Naive thymus-derived CD8-positive, alpha-beta T cell (primary cell): Measurements from ENCODE around the gene FAM83G. TPM values are rescaled to one million over a fixed set of nuclear protein-coding genes. Genes with fewer than 3 reads are reported as not detected.
"Not testable (repeated sequence)": the region's sequence is repeated elsewhere in the genome, so short reads cannot be mapped to it uniquely, and the experiment has no call there.

ENCODE experiments used
- ATAC-seq, 2 donors: fragments of 150-1000 bp; cut with Tn5 transposase in 1 of 2; sonication (Bioruptor Pico), chemical (Tn5 transposase) in 1 of 2; 1 replicate in 1 of 2; 2 replicates in 1 of 2; pipeline ENCODE4 v1.10.0; 2021; ENCODE audit warnings: mild to moderate bottlenecking in 2 of 2, moderate library complexity in 2 of 2
- POLR2A ChIA-PET: fragments of 350-600 bp; sonication (Branson Sonifier 250); formaldehyde crosslinking; loops from one replicate; lab custom pipeline; 2021; ENCODE audit warnings: antibody characterized with exemption; lab: Charles Lee
- DNase-seq, 10 donors: peaks; one replicate each; pipeline versions ENCODE4 v3.0.0 to v3.0.0-alpha.2; 2020 to 2022
- H3K27ac Mint-ChIP-seq, 10 donors: one replicate each; pipeline ENCODE4 v1.8.0; 2020 to 2022; ENCODE audit warnings: mild to moderate bottlenecking in 10 of 10, mixed read lengths in 10 of 10, moderate library complexity in 4 of 10, inconsistent platforms in 1 of 10
- H3K27me3 Mint-ChIP-seq, 5 donors: one replicate each; pipeline ENCODE4 v1.8.0; 2021 to 2022; ENCODE audit warnings: mixed read lengths in 5 of 5
- H3K36me3 Mint-ChIP-seq, 3 donors: one replicate each; pipeline ENCODE4 v1.8.0; 2020 to 2022; ENCODE audit warnings: mixed read lengths in 3 of 3, mild to moderate bottlenecking in 2 of 3, inconsistent platforms in 1 of 3
- H3K4me1 Mint-ChIP-seq, 4 donors: one replicate each; pipeline ENCODE4 v1.8.0; 2021 to 2022; ENCODE audit warnings: mixed read lengths in 4 of 4
- H3K4me3 Mint-ChIP-seq, 10 donors: one replicate each; pipeline ENCODE4 v1.8.0; 2020 to 2022; ENCODE audit warnings: mild to moderate bottlenecking in 10 of 10, mixed read lengths in 10 of 10, moderate library complexity in 6 of 10, inconsistent platforms in 1 of 10
- H3K9me3 Mint-ChIP-seq, 9 donors: one replicate each; pipeline ENCODE4 v1.8.0; 2020 to 2022; ENCODE audit warnings: mixed read lengths in 9 of 9, mild to moderate bottlenecking in 3 of 9, inconsistent platforms in 1 of 9, moderate library complexity in 1 of 9
- polyA plus RNA-seq, 3 donors: library from polyadenylated mRNA; unstranded; fragments of 300-500 nt; fragmentation: Illumina TruSeq; gene quantifications; one replicate each; pipeline ENCODE4 v1.2.3, GENCODE V29; 2021
- total RNA-seq, 8 experiments: library from RNA in 2 of 8; stranded (reverse) in 2 of 8; gene quantifications; one replicate each; pipeline ENCODE4 v1.2.3 and lab custom pipeline; 2021 to 2026

Gene FAM83G
- total and polyA plus RNA-seq, 5 experiments from 2014 or later: 1.5 to 8.9 (median 3.5) TPM

GRCh38 chr17:19036186-19036585, 31.6 kb upstream of the FAM83G start:
- H3K9me3 Mint-ChIP-seq, POLR2A ChIA-PET: not testable (repeated sequence)

GRCh38 chr17:19032377-19032988, 27.9 kb upstream of the FAM83G start:
- H3K4me1 Mint-ChIP-seq, POLR2A ChIA-PET, H3K27ac Mint-ChIP-seq, H3K4me3 Mint-ChIP-seq, DNase-seq, H3K36me3 Mint-ChIP-seq, H3K27me3 Mint-ChIP-seq, H3K9me3 Mint-ChIP-seq: not testable (repeated sequence)
- peak; percentile 95 to 97 for ATAC-seq

More at GRCh38 chr17:19036186-19036585, 31.6 kb upstream of the FAM83G start:
- not testable (repeated sequence) for H3K27me3 Mint-ChIP-seq, H3K4me1 Mint-ChIP-seq, ATAC-seq, H3K4me3 Mint-ChIP-seq, H3K27ac Mint-ChIP-seq, DNase-seq, H3K36me3 Mint-ChIP-seq

- ATAC-seq: peak; percentile 54 to 66
- H3K4me3 Mint-ChIP-seq, H3K36me3 Mint-ChIP-seq, H3K27ac Mint-ChIP-seq, H3K9me3 Mint-ChIP-seq, H3K4me1 Mint-ChIP-seq, POLR2A ChIA-PET, H3K27me3 Mint-ChIP-seq: not testable (repeated sequence)
- peak in 5 of 10 donors; percentile 5 to 33 (median 23) for DNase-seq
Observed at GRCh38 chr17:19031729-19032128, 27.2 kb upstream of the FAM83G start.

- H3K4me3 Mint-ChIP-seq, POLR2A ChIA-PET, H3K9me3 Mint-ChIP-seq, ATAC-seq, H3K4me1 Mint-ChIP-seq, H3K36me3 Mint-ChIP-seq, H3K27me3 Mint-ChIP-seq, DNase-seq, H3K27ac Mint-ChIP-seq: not testable (repeated sequence)
Observed at GRCh38 chr17:19030771-19031449, 26.3 kb upstream of the FAM83G start.

GRCh38 chr17:19029740-19030139, 25.2 kb upstream of the FAM83G start:
- H3K27ac Mint-ChIP-seq, H3K4me1 Mint-ChIP-seq, H3K36me3 Mint-ChIP-seq, H3K4me3 Mint-ChIP-seq, H3K27me3 Mint-ChIP-seq, DNase-seq, POLR2A ChIA-PET, ATAC-seq, H3K9me3 Mint-ChIP-seq: not testable (repeated sequence)

DNA sequence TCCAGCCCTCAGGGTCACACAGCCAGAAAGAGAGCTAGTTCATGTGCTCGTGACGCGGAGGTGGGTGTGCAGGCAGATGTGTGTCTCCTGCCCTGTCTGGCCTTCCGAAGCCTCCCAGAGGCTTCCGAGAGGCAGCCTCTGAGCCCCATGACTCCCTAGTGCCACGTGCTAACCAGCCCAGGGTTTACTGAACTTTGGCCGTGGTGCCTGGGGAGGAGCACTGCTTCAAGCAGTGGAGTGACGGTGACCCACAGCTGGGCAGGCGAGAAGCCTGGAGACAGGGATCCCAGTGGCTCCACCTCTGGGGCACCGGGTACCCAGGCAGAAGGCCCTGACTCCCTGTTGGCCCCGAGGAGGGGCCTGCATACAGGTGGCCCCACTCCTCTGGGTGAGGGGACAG, 24.1 kb upstream of the FAM83G start:
- DNase-seq, POLR2A ChIA-PET, ATAC-seq, H3K9me3 Mint-ChIP-seq, H3K27me3 Mint-ChIP-seq, H3K4me3 Mint-ChIP-seq, H3K27ac Mint-ChIP-seq: not testable (repeated sequence)
- H3K36me3 Mint-ChIP-seq: peaks cover 0 to 11% (median 2%) of the 10 kb centered on the region in 3 donors
- H3K4me1 Mint-ChIP-seq: peaks cover 7 to 16% (median 14%) of the 10 kb centered on the region in 4 donors

GRCh38 chr17:19024101-19025078, 19.8 kb upstream of the FAM83G start:
- POLR2A ChIA-PET: interaction anchor here (0.6 to 1.6 kb wide), 6 partner anchors 8 to 608 kb away, joined by 3 to 4 read pairs (median 3); partner anchors contain the start of genes FAM83G and PRPSAP2
- peak; percentile 69 to 74 for ATAC-seq
- peaks cover 0 to 29% (median 2%) of the 10 kb centered on the region in 3 donors for H3K36me3 Mint-ChIP-seq
- H3K4me3 Mint-ChIP-seq: peak overlapping the region in 9 of 10 donors; percentile 10 to 62 (median 50)
- no peaks in the 10 kb centered on the region for H3K9me3 Mint-ChIP-seq
- peaks cover 13 to 35% (median 24%) of the 10 kb centered on the region in 4 donors for H3K4me1 Mint-ChIP-seq
- H3K27me3 Mint-ChIP-seq: no peaks in the 10 kb centered on the region
- DNase-seq: peak in 4 of 10 donors; percentile 24 to 61 (median 38)
- H3K27ac Mint-ChIP-seq: peak overlapping the region; percentile 65 to 92 (median 89)

- H3K27ac Mint-ChIP-seq: peak overlapping the region in 8 of 10 donors; percentile 76 to 92 (median 89)
- H3K27me3 Mint-ChIP-seq: no peaks in the 10 kb centered on the region
- peaks cover 0 to 29% (median 2%) of the 10 kb centered on the region in 3 donors for H3K36me3 Mint-ChIP-seq
- POLR2A ChIA-PET: interaction anchor here (0.6 to 1.6 kb wide), 7 partner anchors 7 to 97 kb away, joined by 3 to 5 read pairs (median 3); partner anchors contain the start of gene FAM83G
- H3K4me3 Mint-ChIP-seq: peak overlapping the region in 4 of 10 donors; percentile 10 to 62 (median 48)
- peaks cover 18 to 44% (median 28%) of the 10 kb centered on the region in 4 donors for H3K4me1 Mint-ChIP-seq
- H3K9me3 Mint-ChIP-seq: no peaks in the 10 kb centered on the region
- no peak for ATAC-seq
- peak in 1 of 10 donors; percentile 30 for DNase-seq
Observed at GRCh38 chr17:19023209-19023999, 18.8 kb upstream of the FAM83G start.

- POLR2A ChIA-PET: interaction anchor here (1.0 to 1.5 kb wide), 3 partner anchors 18 to 61 kb away, joined by 3 to 5 read pairs (median 3); partner anchors contain the start of gene FAM83G
- ATAC-seq: no peak
- H3K27me3 Mint-ChIP-seq: no peaks in the 10 kb centered on the region
- H3K36me3 Mint-ChIP-seq: peaks cover 0 to 29% (median 2%) of the 10 kb centered on the region in 3 donors
- peak overlapping the region in 3 of 10 donors; percentile 23 to 78 (median 31) for H3K27ac Mint-ChIP-seq
- no peaks in the 10 kb centered on the region for H3K9me3 Mint-ChIP-seq
- DNase-seq: no peak
- H3K4me3 Mint-ChIP-seq: no peak overlapping the region
- peaks cover 18 to 44% (median 29%) of the 10 kb centered on the region in 4 donors for H3K4me1 Mint-ChIP-seq
Observed at GRCh38 chr17:19022747-19023146, 18.2 kb upstream of the FAM83G start.

DNA sequence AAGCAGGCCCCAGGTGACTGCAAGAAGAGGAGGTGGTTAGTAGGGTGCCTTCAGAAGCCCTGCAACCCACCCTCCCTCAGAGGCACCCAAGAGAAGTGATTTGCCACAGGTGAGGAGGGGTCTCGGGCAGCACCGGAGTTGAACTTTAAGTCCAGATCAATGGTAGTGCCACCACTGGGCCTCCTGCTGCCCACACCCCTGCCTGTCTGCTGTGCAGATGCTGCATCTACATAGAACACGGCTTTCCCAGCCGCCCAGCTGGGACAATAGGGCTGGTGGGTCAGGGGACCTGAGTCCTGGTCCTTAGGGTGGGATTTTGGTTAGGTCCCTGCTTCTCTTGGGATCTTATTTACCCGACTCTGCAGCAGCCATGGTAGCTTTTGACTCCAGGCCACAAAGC, 17.6 kb upstream of the FAM83G start:
- H3K4me1 Mint-ChIP-seq: peaks cover 20 to 45% (median 32%) of the 10 kb centered on the region in 4 donors
- H3K9me3 Mint-ChIP-seq: no peaks in the 10 kb centered on the region
- H3K27ac Mint-ChIP-seq: peak overlapping the region in 3 of 10 donors; percentile 10 to 78 (median 31)
- ATAC-seq (no peak), DNase-seq (no peak)
- no peak overlapping the region for H3K4me3 Mint-ChIP-seq
- peaks cover 0 to 29% (median 2%) of the 10 kb centered on the region in 3 donors for H3K36me3 Mint-ChIP-seq
- POLR2A ChIA-PET: interaction anchor here (1.0 to 1.5 kb wide), 3 partner anchors 17 to 61 kb away, joined by 3 to 5 read pairs (median 3); partner anchors contain the start of gene FAM83G
- H3K27me3 Mint-ChIP-seq: no peaks in the 10 kb centered on the region

DNA sequence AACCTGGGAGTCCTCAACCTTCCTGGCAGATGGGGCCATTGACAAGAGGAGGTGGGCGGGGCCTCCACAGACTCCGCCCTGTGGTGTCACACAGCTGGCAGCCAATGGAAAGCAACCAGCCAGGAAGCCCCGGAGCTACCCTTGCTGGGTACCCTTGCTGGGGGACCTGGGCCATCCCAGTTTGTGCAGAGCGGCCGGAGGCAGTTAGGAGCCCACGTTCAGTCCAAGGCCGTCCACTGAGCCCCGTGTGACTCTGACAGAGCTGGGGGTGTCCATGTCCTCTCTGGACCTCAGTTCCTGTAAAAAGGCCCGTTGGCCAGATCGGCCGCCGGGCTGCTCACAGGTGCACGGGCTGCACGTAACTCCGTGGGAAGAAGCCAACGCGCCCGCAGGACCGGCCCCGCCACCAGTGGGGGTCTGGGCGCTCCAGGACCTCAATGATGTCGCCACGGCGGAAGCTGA, 17.1 kb upstream of the FAM83G start:
- Mint-ChIP-seq H3K27me3 (no peaks in the 10 kb centered on the region), H3K4me3 (no peak overlapping the region), H3K36me3 (peaks cover 0 to 29% (median 2%) of the 10 kb centered on the region in 3 donors), H3K4me1 (peaks cover 22 to 49% (median 36%) of the 10 kb centered on the region in 4 donors), H3K9me3 (no peaks in the 10 kb centered on the region), H3K27ac (peak overlapping the region in 3 of 10 donors; percentile 47 to 59 (median 56))
- ATAC-seq (peak in 1 of 2 donors; percentile 19), DNase-seq (peak in 4 of 10 donors; percentile 23 to 67 (median 40))
- POLR2A ChIA-PET: interaction anchor here (1.5 kb wide), 1 partner anchor 17 kb away, joined by 5 read pairs; the partner anchor contains the start of gene FAM83G
